Measurements from ENCODE around the gene CCDC9B.

GRCh38 chr15:40372981-40373380 lies 32.2 kb upstream of the CCDC9B start:
- TF ChIP-seq CTCF (IDR thresholded peaks at IDR 0.05) (no peak), HOXA7 (CRISPR knock-in tag; IDR thresholded peaks at IDR 0.05) (no peak), JUNB (IDR thresholded peaks at IDR 0.05) (no peak), KDM1A (IDR thresholded peaks at IDR 0.05; ENCODE audit: low read depth) (no peak), CEBPB (IDR thresholded peaks at IDR 0.05) (no peak), POLR2A (IDR thresholded peaks at IDR 0.05; ENCODE audit: low read length) (no peak), TP53 (CRISPR knock-in tag; IDR thresholded peaks at IDR 0.05) (no peak), NR3C1 (IDR thresholded peaks at IDR 0.05) (no peak), RFX5 (IDR thresholded peaks at IDR 0.05) (no peak), NFE2L2 (conservative IDR thresholded peaks at IDR 0.05; ENCODE audit: low read length) (no peak)
- TF ChIP-seq, protein P1, sequence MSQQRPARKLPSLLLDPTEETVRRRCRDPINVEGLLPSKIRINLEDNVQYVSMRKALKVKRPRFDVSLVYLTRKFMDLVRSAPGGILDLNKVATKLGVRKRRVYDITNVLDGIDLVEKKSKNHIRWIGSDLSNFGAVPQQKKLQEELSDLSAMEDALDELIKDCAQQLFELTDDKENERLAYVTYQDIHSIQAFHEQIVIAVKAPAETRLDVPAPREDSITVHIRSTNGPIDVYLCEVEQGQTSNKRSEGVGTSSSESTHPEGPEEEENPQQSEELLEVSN (IDR thresholded peaks at IDR 0.05; ENCODE audit: borderline replicate concordance, low read depth), result no peak
